CD4-positive, alpha-beta T cell treated with Interleukin-6 for 4 hours (primary cell): ENCODE results near the gene ELP1.
"Not testable (repeated sequence)": the region's sequence is repeated elsewhere in the genome, so short reads cannot be mapped to it uniquely, and the experiment has no call there.

ENCODE experiments used
- DNase-seq: peaks from one replicate; pipeline ENCODE4 v3.0.0-alpha.2; 2020; ENCODE audit warnings: mixed read lengths

The ELP1 gene, protein sequence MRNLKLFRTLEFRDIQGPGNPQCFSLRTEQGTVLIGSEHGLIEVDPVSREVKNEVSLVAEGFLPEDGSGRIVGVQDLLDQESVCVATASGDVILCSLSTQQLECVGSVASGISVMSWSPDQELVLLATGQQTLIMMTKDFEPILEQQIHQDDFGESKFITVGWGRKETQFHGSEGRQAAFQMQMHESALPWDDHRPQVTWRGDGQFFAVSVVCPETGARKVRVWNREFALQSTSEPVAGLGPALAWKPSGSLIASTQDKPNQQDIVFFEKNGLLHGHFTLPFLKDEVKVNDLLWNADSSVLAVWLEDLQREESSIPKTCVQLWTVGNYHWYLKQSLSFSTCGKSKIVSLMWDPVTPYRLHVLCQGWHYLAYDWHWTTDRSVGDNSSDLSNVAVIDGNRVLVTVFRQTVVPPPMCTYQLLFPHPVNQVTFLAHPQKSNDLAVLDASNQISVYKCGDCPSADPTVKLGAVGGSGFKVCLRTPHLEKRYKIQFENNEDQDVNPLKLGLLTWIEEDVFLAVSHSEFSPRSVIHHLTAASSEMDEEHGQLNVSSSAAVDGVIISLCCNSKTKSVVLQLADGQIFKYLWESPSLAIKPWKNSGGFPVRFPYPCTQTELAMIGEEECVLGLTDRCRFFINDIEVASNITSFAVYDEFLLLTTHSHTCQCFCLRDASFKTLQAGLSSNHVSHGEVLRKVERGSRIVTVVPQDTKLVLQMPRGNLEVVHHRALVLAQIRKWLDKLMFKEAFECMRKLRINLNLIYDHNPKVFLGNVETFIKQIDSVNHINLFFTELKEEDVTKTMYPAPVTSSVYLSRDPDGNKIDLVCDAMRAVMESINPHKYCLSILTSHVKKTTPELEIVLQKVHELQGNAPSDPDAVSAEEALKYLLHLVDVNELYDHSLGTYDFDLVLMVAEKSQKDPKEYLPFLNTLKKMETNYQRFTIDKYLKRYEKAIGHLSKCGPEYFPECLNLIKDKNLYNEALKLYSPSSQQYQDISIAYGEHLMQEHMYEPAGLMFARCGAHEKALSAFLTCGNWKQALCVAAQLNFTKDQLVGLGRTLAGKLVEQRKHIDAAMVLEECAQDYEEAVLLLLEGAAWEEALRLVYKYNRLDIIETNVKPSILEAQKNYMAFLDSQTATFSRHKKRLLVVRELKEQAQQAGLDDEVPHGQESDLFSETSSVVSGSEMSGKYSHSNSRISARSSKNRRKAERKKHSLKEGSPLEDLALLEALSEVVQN (N-terminal part only)

DNA sequence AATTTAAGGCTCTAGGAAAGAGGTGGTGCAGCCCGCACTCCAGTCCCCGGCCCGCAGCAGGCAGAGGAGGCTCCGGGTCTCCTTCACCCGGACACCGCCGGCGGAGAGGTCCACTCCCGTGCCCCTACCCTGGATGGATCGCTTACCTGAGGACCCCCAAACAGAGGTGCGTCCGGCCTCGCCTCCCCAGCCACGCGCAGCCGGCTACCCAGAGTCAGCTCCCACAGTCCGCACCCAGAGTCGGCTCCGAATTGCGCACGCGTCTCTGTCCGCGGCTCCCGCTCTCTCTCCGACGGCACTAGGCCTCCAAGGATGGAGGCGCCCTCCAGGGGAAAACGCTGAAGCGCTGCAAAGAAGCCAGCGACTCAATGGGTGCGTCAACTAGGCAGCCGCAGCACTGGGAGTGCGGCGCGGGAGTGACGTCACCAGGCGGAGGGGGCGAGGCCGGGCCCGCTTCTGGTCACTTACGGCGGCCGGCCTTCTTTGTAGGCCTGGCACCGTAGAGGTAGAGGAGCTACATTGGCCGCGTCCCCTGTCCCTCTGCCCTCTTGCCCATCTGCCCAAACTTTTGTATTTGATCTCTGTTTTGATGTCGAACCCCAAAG, at the start of gene ELP1:
TSS of gene ELP1 (minus strand) at position 407 of the 605 bp plus-strand sequence. CDS start 2,978 bp downstream, outside the sequence.
- peak; percentile 94 for DNase-seq

DNA sequence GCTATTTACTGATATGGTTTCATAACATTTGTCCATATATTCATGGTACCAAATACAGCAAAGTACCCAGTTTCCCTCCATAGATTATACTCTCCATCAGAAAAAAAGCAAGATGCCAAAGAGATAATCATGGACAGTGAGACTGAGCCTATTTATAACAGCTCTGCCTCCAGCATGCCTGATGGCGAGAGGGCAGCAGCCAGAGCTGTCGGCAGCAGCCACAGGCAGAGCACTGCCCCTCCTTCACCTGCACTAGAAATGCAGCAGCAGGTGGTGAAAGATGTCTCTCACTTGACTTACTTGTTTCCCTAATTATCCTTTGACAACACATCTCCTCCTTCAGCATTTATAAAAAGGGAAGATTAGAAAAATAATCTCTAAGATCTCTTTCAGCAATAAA, 47.0 kb upstream of the ELP1 start:
- DNase-seq = no peak

DNA sequence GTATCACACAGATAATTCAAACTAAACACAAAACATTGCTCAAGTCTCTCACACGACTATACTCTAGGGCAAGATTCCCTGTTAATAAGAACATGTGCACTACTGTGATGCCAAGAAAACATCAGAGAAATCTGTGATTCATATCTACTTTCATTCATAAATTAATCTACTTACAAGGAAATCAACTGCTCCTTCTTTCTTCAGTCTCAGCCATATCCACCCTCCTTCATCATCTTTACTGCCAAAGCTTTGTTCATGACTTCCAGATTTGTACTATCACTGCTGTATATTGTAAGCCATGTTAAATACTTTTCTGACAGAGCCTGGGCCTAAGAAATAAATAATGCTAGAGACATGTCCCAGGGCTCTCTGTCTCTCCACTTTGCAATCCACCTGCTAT, 44.3 kb upstream of the ELP1 start:
- DNase-seq = no peak

DNA sequence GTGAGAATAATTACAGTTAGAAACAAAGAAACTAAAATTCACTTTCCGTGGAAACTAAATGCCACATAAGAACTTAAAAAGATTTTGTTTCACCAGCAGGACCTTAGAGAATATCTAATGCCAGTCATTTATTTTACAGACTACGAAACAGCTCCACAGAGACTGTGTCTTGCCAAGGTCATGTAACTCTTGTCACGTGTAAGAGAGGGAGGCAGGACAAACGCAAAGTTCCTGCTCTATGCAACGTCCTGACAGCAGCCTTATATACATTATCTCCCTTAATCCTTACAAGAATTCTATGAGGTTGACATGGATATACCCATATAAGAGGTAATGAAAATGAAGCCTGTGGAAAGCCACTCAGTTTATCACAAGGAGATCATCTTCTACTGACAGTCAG, 40.0 kb upstream of the ELP1 start:
- no peak for DNase-seq

DNA sequence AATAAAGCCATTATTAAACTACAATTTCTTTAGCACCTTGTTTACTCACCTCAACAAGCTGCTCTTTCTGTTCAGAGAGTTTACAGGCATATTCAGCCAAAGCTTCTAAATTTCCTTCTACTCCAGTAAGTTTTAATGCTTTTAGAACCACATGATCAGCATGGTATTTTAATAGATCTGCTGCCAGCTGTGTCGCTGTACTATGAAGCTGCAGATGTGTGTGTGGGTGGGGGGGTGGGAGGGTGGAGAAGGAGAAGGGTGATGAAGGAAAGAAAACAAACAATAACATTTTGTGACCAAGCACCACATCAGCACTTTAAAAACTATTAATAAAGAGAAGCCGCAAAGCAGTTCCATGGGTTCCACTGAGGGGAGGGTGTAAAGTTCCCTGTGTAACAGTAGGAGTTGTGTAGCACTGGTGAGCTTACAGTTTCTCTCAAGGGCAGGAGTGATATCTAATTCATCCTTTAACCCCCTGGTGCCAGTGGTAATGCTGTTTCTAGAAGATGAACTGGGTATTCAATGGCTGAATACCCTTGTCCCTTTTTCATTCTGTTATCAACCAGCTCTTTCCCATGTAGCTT, 38.8 kb upstream of the ELP1 start:
- no peak for DNase-seq

DNA sequence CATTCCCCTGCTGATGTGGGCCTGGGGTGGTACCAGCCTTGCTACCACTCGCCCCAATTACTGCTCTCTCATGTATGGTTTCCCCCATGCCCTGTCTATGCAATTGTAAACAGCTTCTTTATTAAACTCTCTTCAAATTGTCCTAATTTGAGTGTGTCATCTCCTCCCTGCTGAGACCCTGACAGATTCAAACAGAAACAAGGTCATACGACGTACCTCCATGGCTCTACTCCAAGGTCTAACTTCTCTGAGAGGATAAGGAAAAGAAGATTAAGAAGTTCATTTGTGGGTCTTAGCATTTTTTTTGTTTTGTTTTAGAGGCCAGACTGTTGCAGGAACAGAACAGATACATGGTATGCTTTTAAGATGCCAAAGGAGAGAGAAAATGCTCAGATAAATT, 38.3 kb upstream of the ELP1 start:
- no peak for DNase-seq

DNA sequence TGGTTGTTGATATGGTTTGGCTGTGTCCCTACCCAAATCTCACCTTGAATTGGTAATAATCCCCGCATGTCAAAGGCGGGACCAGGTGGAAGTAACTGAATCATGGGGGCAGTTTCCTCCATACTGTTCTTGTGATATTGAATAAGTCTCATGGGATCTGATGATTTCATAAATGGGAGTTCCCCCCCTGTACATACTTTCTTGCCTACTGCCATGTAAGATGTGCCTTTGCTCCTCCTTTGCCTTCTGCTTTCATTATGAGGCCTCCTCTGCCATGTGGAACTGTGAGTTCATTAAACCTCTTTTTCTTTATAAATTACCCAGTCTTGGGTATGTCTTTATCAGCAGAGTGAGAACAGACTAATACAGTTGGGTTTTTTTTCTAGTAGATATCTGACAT, 37.5 kb upstream of the ELP1 start:
- DNase-seq = not testable (repeated sequence)

DNA sequence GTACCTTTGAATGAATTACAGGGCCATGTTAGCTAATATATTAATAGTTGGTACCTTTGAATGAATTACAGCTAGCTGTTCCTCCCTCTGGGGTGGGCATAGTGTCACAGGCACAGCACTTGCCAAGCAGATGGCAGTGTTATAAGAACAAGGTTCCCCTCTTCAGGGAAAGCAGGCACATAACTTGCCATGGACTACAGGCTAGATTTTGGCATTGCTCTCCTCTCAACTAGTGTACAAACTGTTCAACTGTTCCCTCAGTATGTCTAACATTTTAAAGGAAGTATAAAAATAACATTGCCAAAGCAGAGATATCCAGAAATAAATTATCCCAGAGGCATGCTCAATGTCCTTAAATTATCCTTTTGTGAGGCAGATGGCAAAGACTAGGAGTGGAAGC, 34.0 kb upstream of the ELP1 start:
- DNase-seq = no peak

DNA sequence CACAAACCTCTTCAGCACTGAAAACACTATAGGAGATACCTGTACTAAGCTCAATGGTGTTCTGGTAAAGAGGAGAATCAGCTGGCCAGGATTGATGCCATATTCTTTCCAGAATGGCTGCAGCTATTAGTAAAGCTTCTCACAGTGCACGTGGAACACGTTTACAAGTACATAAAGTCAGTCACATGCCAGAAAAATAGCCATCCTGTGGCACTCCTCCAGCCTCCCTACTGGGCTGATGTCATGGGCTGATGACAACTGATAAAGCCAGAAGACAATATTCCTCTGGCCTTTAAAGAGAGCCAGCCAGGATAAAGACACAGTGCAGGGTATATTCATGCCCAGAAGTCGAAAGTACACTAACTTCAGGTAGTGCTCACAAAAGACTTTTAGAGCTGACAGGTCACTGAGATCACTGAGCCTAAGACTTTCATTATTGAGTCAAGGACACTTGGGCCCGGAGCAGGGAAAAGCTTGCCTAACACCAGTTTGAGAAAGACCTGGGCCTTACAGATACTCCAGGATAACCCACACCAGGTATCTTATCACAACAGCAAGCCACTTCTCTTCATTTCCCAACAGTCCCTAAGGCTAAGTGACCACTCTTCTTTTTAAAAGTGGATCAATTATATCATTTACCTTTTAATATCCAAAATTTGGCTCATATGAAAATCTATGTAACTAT, 29.7 kb upstream of the ELP1 start:
- DNase-seq = no peak

DNA sequence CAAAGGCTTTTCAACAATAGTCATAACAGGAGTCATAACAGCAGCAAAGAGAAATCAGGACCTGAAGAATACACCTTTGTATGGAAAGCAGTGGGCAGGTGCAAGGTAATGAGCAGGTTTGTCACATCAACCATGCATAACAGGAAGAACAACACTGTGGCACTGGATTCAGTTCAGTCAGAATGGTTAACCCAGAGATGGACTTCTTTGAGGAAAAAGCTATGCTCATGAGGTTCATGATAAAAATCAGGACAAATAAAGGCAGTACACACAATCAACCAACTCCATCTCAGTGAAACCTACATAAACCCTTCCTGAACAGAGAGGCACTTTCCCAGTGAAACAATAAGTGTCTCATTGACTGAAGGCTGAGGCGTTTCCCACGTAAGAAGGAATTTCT, 27.2 kb upstream of the ELP1 start:
- no peak for DNase-seq

DNA sequence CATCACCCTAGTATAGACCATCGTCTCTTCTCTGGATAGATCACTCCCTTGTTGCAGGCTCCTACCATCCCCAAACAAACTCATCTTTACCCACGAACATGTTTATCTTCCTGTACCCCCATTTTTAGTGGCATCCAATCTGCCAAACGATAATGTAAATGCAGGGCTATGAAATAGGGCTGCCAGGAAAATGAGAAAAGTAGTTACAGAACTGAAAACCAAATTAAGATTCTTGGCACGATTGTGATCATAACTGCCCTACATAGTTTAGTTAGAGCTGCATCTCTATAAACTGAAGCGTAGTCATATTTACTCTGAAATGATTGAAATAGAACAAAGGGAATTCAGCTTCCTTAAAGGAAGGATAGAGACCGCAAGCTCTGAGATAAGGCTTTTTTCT, 26.4 kb upstream of the ELP1 start:
- no peak for DNase-seq

DNA sequence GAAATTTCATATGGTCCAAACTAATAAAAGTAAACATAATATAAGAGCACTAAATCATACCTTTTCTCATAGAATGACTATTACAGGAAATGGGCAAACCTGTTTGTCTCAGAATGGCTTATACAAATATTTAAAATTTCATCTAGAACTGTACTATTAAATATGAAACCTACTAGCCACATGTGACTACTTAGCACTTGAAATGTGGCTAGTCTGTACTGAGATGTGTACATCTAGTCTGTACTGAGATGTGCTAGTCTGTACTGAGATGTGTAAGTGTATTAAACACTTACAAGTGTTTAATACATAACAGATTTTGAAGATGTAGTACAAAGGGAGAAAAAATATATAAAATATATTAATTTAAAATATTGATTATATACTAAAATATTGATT, 22.7 kb upstream of the ELP1 start:
- DNase-seq = no peak

DNA sequence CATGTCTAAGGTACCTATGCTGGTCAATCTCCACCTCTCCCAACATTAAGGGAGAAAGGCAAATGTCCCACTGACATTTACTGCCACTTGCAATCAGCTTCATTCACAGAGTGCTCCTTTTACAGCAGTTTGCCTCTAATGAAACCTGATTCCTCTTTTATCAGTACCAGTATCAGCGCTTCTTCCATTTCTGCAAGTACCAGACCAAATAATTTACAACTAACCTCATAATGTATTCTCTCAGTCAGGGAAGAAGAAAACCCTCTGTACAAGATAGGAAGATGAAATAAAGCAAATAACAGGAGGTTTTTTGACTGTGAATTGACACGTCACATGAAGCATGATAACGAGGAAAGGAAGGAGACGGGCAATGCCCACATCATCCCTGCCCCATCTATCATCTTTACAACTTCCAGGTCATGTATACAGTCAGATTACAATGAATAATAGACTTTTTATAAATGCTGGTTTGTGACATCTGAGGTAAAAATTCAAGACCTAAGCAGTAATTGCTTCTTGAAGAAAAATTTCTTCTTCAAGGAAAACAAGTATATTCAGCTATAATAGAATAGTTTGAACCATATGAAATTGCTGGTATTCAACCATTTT, 22.2 kb upstream of the ELP1 start:
- no peak for DNase-seq

DNA sequence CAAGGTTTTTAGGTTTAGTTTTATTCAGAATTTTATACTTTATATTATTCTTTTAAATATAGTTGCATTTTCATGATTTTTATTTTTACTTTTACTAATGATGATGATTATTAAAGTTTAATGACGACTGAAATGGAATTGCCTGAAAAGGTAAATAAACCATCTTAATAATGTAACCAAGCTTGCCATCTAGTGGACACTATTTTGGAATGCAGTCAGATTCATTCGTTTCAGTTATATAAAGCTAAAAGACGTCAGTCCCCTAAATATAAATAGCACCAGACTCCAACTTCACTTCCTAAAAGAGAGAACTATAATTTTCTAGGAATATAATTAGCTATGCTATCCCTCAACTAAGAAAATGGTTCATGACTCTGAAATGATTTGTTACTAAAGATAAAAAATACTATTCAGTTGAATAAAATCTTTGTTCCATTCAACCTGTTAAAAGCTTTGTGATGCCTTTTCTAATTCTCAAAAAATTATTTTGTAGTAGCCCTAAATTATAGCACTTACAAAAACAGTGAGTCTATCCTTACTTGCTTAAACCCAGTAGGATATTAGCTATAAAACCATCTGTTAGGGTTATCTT, 20.2 kb upstream of the ELP1 start:
- DNase-seq = no peak

DNA sequence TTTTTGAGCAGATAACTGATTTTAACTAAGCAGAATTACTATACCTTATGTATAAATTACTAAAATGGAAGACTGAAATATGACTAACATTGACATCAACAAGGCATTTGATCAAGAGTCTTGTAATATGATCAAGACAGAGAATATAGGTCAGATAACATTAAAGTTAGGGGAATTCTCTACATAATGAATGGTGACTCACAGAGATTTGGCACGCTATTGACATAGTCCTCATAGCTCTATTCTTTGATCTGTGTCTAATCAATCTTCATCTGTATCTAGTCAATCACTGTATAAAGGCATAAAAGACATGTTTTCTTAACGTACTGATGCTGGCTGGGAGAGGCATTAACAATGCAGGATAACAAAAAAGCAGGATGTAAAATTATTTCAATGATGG, 17.7 kb upstream of the ELP1 start:
- DNase-seq = no peak

DNA sequence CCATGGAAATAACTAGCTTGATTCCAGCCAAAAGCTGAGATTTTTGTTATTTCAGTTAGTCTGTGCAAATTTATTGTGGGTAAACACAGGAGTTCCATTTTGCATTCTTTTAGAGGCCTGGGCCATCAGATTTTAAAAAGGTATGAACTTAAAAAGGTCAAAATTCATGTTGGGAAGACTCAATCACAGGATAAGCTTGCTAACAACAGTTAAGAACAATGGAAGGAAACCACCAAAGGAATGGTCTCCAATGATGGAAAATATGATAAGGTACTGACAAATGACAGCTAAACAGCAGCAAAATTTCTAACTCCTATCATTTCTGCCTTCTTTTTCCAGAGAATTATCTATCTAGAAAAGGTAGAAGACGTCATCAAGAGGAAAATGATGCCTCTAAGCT, 16.2 kb upstream of the ELP1 start:
- DNase-seq = no peak

DNA sequence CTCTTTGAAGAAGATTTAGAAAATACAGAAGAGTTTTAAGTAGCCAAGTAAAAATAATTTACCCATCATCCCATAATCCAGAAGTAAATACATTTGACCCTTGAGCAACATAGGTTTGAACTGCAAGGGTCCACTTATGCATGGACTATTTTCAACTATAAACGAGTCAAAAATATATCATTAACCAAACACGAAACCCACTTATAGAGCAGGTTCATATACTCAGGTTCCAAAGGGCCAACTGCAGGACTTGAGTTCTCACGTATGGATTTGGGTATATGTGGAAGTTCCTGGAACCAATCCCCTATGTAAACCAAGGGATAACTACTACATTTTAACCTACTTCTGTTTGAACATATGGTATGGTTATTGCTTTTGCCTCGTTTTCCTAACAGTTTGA, 6.1 kb upstream of the ELP1 start:
- DNase-seq = no peak

DNA sequence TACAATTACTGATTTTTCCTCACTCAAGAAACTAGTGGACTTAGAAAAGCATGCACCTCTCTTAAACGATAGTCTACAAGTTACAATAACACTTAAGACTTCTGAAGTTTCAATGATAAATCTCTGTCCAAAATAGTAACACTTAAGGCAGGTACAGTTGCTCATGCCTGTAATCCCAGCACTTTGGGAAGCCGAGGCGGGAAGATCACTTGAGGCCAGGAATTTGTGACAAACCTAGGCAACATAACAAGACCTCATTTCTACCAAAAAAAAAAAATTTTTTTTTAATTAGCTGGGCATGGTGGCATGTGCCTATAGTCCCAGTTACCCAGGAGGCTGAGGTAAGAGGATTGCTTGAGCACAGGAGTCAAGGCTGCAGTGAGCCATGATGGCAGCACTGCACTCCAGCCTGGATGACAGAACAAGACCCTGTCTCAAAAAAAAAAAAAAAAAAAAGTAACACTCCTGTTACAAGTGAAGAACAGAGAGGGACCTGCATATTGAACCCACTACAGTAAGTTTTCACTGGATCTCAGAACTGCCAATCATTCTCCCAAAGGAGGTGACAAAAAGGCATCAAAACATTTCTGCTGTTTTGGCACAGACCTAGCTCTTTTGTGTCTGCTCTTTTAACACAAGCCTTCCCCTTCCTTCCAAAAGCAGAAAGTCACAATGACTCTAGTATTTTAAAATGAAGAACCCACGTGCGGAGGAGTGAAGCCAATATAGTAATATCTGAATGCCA, 3.8 kb upstream of the ELP1 start:
- DNase-seq = no peak

DNA sequence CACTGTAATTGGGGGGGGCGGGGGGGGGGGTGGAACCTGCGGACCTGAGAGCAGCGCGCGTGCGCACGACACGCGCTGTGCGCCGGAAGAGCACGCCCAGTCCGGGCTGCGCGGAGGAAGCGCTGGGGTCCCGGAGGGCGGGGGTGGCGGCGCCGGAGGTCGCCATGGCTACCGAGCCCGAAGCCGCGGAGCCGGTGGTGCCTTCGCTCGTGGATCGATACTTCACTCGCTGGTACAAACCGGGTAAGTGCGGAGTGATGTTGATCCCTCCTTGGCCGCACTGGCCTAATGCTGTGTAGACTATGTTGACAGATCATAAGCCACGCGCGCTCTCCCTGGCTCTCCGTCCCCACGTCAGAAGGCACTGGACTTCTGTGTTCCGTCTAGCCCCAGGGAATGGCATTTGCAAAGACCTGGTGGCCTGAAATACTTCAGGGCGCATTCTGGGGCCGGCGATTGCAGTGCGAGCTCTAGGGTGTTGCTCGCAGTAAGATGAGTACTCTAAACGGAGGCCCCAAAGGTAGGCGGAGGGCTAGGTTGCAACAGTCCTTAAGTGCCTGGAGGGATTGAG, 484 bp upstream of the ELP1 start, which contains the start of gene ABITRAM:
TSS of gene ABITRAM (plus strand) at position 78 of the 571 bp plus-strand sequence. CDS start at position 165, 87 bp downstream.
- peak; percentile 87 for DNase-seq

DNA sequence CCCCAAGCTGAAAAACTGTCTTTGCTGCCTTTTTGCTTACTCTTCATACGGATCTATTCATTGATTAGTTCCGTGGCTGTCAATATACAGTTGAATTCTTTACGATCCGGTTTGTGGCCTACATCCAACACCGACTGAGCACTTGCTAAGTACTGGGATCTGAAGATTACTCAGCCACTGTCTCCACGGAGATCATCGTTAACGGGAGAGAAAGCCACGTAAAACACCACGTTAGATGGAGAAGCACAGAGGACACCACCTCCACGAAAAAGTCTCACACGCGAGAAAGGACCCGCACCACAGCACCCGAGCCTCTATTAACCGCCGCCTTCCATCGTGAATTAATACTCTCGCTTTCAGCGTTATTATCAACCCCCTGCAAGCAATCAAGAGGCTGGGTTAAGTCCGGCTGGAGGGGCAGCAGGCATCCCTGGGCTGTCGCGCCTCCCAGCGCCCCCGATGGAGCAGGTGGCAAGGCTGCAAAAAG, 650 bp downstream of the ELP1 start:
- DNase-seq = no peak
